Fibroblast of lung (primary cell): ENCODE results near the gene PAM16. TPM values are rescaled to one million over a fixed set of nuclear protein-coding genes. Genes with fewer than 3 reads are reported as not detected.

ENCODE experiments used
- DNase-seq, 2 donors: peaks; one replicate each; pipeline versions ENCODE4 v3.0.0 to v3.0.0-alpha.2; 2010; ENCODE audit warnings: low read depth in 2 of 2
- H2AFZ ChIP-seq: 2 replicates; pipeline ENCODE4 v1.5.1; 2012; ENCODE audit warnings: low read length, control low read depth, inconsistent platforms
- H3K27ac ChIP-seq: 2 replicates; pipeline ENCODE4 v1.5.1; 2011; ENCODE audit warnings: low read length, control low read depth; ENCODE audit not compliant: insufficient read depth
- H3K27me3 ChIP-seq: 2 replicates; pipeline ENCODE4 v1.5.1; 2011; ENCODE audit warnings: mild to moderate bottlenecking, low read length; ENCODE audit not compliant: control insufficient read depth, insufficient read depth
- H3K36me3 ChIP-seq: 2 replicates; pipeline ENCODE4 v1.5.1; 2011; ENCODE audit warnings: low read length; ENCODE audit not compliant: control insufficient read depth, insufficient read depth
- H3K4me1 ChIP-seq: 2 replicates; pipeline ENCODE4 v1.5.1; 2011; ENCODE audit warnings: low read length; ENCODE audit not compliant: control insufficient read depth, insufficient read depth; ENCODE audit errors: extremely low read depth
- H3K4me2 ChIP-seq: 2 replicates; pipeline ENCODE4 v1.5.1; 2011; ENCODE audit warnings: low read length, control low read depth; ENCODE audit not compliant: insufficient read depth; ENCODE audit errors: extremely low read depth
- H3K4me3 ChIP-seq, 4 experiments: fragments of 200-600 bp in 1 of 4; sonication (generic) in 1 of 4; replicated peaks in 1 of 4; 2 replicates each; pipeline ENCODE4 v1.5.1; 2011 to 2016; ENCODE audit warnings: low read length in 4 of 4, low read depth in 3 of 4, mild to moderate bottlenecking in 3 of 4, control low read depth in 2 of 4, inconsistent platforms in 1 of 4, mixed read lengths in 1 of 4; ENCODE audit not compliant: insufficient read depth in 1 of 4; ENCODE audit errors: control extremely low read depth in 1 of 4
- H3K79me2 ChIP-seq: 2 replicates; pipeline ENCODE4 v1.5.1; 2012; ENCODE audit warnings: mild to moderate bottlenecking, low read length, inconsistent platforms; ENCODE audit not compliant: control insufficient read depth, insufficient read depth
- H3K9ac ChIP-seq: 2 replicates; pipeline ENCODE4 v1.5.1; 2011; ENCODE audit warnings: mild to moderate bottlenecking, low read length, control low read depth; ENCODE audit not compliant: insufficient read depth
- H3K9me3 ChIP-seq: 2 replicates; pipeline ENCODE4 v1.5.1; 2012; ENCODE audit warnings: low read depth, low read length; ENCODE audit not compliant: control insufficient read depth, insufficient read depth
- H4K20me1 ChIP-seq: 2 replicates; pipeline ENCODE4 v1.5.1; 2011; ENCODE audit warnings: low read length; ENCODE audit not compliant: control insufficient read depth, insufficient read depth; ENCODE audit errors: extremely low read depth
- EZH2 ChIP-seq: IDR thresholded peaks from 2 replicates; pipeline ENCODE4 v1.5.1; 2012; ENCODE audit warnings: low read length, control low read depth, mild to moderate bottlenecking; ENCODE audit errors: missing control alignments
- polyA plus RNA-seq, 2 donors: library from polyadenylated mRNA; depleted of rRNA in 1 of 2; stranded (reverse) in 1 of 2; unstranded in 1 of 2; fragments of >200 nt; gene quantifications; 2 replicates each; pipeline ENCODE4 v1.2.1, GENCODE V29; 2011 to 2012; ENCODE audit warnings: missing spikeins in 1 of 2
- total RNA-seq: library from RNA; depleted of rRNA; stranded (reverse); fragments of >200 nt; gene quantifications from 2 replicates; pipeline ENCODE4 v1.2.1, GENCODE V29; 2014
- TF ChIP-seq, protein P1 (sequence below), 2 donors: IDR thresholded peaks in 1 of 2; conservative IDR thresholded peaks in 1 of 2; 1 replicate in 1 of 2; 2 replicates in 1 of 2; pipeline ENCODE4 v1.5.1; 2011 to 2012; ENCODE audit warnings: low read length in 2 of 2, control low read depth in 1 of 2, inconsistent platforms in 1 of 2, low read depth in 1 of 2, mild to moderate bottlenecking in 1 of 2

The PAM16 gene
- total and polyA plus RNA-seq, 2 donors (not counting 1 experiment from before 2014, with no cell fraction given): 14.8 to 34.3 TPM

DNA sequence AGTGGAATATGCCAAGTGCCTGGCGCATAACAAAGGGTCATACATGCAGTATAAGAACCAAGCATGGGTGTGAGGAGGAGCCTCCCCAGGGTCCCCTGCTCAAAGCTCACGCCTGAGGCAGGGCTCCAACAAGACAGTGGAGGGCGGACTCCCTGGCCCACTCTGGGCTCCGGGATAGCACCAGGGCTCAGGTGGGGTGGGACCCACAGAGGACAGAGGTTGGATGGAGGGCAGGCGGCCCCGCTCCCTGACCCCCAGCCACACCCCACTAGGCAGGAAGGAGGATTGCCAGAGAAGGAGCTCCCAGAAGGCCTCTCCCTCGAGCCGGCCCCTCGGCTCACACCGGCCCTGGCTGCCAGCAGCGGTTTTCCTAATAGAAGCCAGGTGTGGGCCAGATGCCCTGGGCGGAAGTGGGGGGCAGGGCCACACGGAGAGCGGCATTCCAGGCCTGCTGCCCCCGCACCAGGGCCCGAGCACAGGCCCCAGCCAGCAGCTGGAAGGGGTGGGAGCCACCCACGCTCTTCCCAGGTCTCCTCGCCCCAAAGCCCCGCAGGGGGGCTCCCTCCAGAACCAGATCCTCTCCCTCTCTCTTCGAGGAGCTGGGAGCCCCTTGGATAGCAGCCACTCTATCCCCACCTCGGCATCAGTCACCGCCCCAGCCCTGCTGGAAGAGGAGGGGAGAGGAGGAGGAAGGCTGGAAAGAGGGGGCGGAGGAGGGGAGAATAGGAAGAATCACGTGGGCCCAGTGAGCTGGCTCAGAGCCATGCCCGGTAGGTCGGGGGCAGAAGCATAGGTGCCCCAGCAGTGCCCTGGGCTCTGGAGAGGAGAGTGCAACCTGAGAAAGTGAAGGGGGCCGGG is 41.5 kb upstream of the PAM16 start:
- Histone ChIP-seq H3K4me2 (no peak overlapping the region), H3K9ac (peak overlapping the region; percentile 32), H3K4me3 (no peak overlapping the region), H3K36me3 (peaks cover 8% of the 10 kb centered on the region), H3K79me2 (no peaks in the 10 kb centered on the region), H4K20me1 (no peaks in the 10 kb centered on the region), H3K4me1 (peaks cover 47% of the 10 kb centered on the region), H3K9me3 (no peaks in the 10 kb centered on the region), H3K27ac (peak overlapping the region; percentile 78), H2AFZ (no peak overlapping the region), H3K27me3 (no peaks in the 10 kb centered on the region)
- peak; percentile 57 to 85 for DNase-seq
- TF ChIP-seq, protein P1, sequence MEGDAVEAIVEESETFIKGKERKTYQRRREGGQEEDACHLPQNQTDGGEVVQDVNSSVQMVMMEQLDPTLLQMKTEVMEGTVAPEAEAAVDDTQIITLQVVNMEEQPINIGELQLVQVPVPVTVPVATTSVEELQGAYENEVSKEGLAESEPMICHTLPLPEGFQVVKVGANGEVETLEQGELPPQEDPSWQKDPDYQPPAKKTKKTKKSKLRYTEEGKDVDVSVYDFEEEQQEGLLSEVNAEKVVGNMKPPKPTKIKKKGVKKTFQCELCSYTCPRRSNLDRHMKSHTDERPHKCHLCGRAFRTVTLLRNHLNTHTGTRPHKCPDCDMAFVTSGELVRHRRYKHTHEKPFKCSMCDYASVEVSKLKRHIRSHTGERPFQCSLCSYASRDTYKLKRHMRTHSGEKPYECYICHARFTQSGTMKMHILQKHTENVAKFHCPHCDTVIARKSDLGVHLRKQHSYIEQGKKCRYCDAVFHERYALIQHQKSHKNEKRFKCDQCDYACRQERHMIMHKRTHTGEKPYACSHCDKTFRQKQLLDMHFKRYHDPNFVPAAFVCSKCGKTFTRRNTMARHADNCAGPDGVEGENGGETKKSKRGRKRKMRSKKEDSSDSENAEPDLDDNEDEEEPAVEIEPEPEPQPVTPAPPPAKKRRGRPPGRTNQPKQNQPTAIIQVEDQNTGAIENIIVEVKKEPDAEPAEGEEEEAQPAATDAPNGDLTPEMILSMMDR (conservative IDR thresholded peaks at IDR 0.05 in 1 of 2, IDR thresholded peaks at IDR 0.05 in 1 of 2; ENCODE audit: low read depth in 1 of 2, low read length in 2 of 2): no peak
- TF ChIP-seq EZH2: no peak

DNA sequence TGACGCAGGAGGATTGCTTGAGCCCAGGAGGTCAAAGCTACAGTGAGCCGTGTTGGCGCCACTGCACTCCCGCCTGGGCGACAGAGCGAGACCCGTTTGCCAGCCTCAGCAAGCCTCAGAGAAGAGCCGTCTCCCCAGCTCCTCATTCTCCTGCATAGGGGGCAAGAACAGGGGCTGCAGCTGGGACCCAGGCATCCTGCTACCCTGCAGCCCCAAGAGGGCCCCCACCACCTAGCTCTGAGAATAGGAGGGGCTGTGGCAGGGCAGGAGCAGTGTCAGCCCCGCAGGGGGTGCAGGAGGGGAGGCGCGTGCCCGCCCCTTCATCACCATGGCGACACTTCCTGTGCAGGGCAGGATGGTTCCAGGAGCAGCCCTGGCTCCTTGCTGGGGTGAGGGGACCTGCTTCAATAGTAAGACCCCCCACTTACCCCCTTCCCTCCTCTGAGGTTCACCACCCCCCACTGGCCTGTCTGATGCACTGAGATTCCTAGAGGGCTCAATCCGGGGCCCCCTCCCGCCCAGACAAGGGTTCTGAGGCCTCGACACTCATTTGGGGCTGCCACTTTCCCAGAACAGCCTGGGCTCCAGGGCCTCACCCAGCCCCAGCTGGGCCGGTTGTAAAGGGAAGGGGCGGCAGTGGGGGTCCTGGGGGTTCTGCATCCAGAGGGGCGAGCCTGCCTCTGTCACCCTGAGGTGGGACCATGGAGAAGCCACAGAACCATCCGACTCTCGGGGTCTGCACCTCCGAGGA is 40.7 kb upstream of the PAM16 start:
- no peak overlapping the region for H3K4me3 ChIP-seq
- TF ChIP-seq, protein P1 (conservative IDR thresholded peaks at IDR 0.05 in 1 of 2, IDR thresholded peaks at IDR 0.05 in 1 of 2; ENCODE audit: low read depth in 1 of 2, low read length in 2 of 2): no peak
- no peak for TF ChIP-seq EZH2
- peaks cover 11% of the 10 kb centered on the region for H3K36me3 ChIP-seq
- H3K4me2 ChIP-seq: no peak overlapping the region
- no peaks in the 10 kb centered on the region for H3K27me3 ChIP-seq
- no peak overlapping the region for H3K9ac ChIP-seq
- H4K20me1 ChIP-seq: no peaks in the 10 kb centered on the region
- no peaks in the 10 kb centered on the region for H3K9me3 ChIP-seq
- H3K79me2 ChIP-seq: no peaks in the 10 kb centered on the region
- DNase-seq: no peak
- no peak overlapping the region for H2AFZ ChIP-seq
- H3K4me1 ChIP-seq: peaks cover 55% of the 10 kb centered on the region
- peak overlapping the region; percentile 78 for H3K27ac ChIP-seq
